A673 (cell line): ENCODE data around the gene AGMAT. TPM values are rescaled to one million over a fixed set of nuclear protein-coding genes. Genes with fewer than 3 reads are reported as not detected.

ENCODE experiments used
- BruUV-seq: library from RNA; stranded (reverse); fragments of 400-500 nt; replicated peaks from 2 replicates; lab custom pipeline; 2021; lab: Mats Ljungman, UMichigan
- CTCF ChIA-PET: fragments of 300-600 bp; sonication (Branson Sonifier 250); formaldehyde crosslinking; loops from one replicate; lab custom pipeline; 2022; ENCODE audit warnings: antibody characterized with exemption; lab: Charles Lee
- POLR2A ChIA-PET: fragments of 300-600 bp; sonication (Branson Sonifier 250); formaldehyde crosslinking; loops from one replicate; lab custom pipeline; 2022; ENCODE audit warnings: antibody characterized with exemption; ENCODE audit not compliant: low non-redundant PET; lab: Charles Lee
- DNase-seq: peaks from one replicate; pipeline ENCODE4 v3.0.0-alpha.2; 2015; ENCODE audit warnings: low spot score
- H3K27ac ChIP-seq: fragments of 200-600 bp; sonication (generic); 2 replicates; pipeline ENCODE4 v1.5.1; 2016; ENCODE audit warnings: mixed run types, low read depth, mild to moderate bottlenecking, mixed read lengths, antibody characterized with exemption, low read length; ENCODE audit not compliant: poor library complexity, severe bottlenecking
- H3K27me3 ChIP-seq: fragments of 200-600 bp; sonication (generic); replicated peaks from 2 replicates; pipeline ENCODE4 v1.6.1; 2017; ENCODE audit warnings: mixed run types, low read depth, mild to moderate bottlenecking, mixed read lengths, antibody characterized with exemption, low read length; ENCODE audit not compliant: insufficient read depth, poor library complexity
- H3K36me3 ChIP-seq: fragments of 200-600 bp; sonication (generic); 2 replicates; pipeline ENCODE4 v1.6.1; 2016; ENCODE audit warnings: mixed run types, mild to moderate bottlenecking, mixed read lengths, antibody characterized with exemption, low read length; ENCODE audit not compliant: insufficient read depth, poor library complexity, severe bottlenecking
- H3K4me1 ChIP-seq: fragments of 200-600 bp; sonication (generic); 2 replicates; pipeline ENCODE4 v1.6.1; 2017; ENCODE audit warnings: mixed run types, mild to moderate bottlenecking, mixed read lengths, antibody characterized with exemption, low read length; ENCODE audit not compliant: insufficient read depth, poor library complexity, severe bottlenecking
- H3K4me3 ChIP-seq: fragments of 200-600 bp; sonication (generic); 2 replicates; pipeline ENCODE4 v1.5.1; 2016; ENCODE audit warnings: low read depth, mixed run types, mild to moderate bottlenecking, mixed read lengths, low read length; ENCODE audit not compliant: poor library complexity, severe bottlenecking
- H3K9me3 ChIP-seq: fragments of 200-600 bp; sonication (generic); 2 replicates; pipeline ENCODE4 v1.6.1; 2016; ENCODE audit warnings: mixed run types, low read depth, mild to moderate bottlenecking, mixed read lengths, antibody characterized with exemption, low read length; ENCODE audit not compliant: poor library complexity, severe bottlenecking
- CTCF ChIP-seq: fragments of 300-800, 200-600 bp; sonication (generic); conservative IDR thresholded peaks from 2 replicates; pipeline ENCODE4 v1.5.1; 2017; ENCODE audit warnings: low read depth, mild to moderate bottlenecking, antibody characterized with exemption, low read length, moderate library complexity, mixed read lengths
- EZH2 ChIP-seq: fragments of 200-600 bp; sonication (generic); IDR thresholded peaks from 2 replicates; pipeline ENCODE4 v1.6.1; 2017; ENCODE audit warnings: borderline replicate concordance, low read depth, mild to moderate bottlenecking, mixed read lengths, antibody characterized with exemption, low read length; ENCODE audit not compliant: poor library complexity, severe bottlenecking
- intact Hi-C: fragments of 100-400 bp; cut with micrococcal nuclease; formaldehyde crosslinking; loops from one replicate; pipeline ENCODE4 v1.10.0; 2022; ENCODE audit not compliant: unreplicated experiment
- total RNA-seq: library from RNA; stranded (reverse); gene quantifications from 2 replicates; pipeline ENCODE4 v1.2.3, GENCODE V29; 2021

Gene AGMAT
- total RNA-seq, 1 experiment from 2014 or later: 0.11 TPM

DNA sequence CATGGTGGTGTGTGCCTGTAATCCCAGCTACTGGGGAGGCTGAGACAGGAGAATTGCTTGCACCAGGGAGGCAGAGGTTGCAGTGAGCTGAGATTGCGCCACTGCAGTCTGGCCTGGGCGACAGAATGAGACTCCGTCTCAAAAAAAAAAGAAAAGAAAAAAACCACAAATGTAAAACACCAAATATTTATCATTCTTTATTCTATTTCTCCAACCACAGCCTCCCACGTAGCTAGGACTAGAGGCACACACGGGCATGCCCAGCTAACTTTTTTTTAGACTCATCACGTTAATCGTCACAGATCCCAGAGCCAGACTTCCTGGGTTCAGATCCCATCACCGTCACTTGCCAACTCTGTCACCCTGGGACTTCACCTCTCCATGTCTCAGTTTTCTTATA lies 44.7 kb downstream of the AGMAT start:
- H3K9me3 ChIP-seq: no peaks in the 10 kb centered on the region
- no TSS peak for BruUV-seq
- H3K4me1 ChIP-seq: no peaks in the 10 kb centered on the region
- no peak for DNase-seq
- POLR2A ChIA-PET: no interaction called here
- no peaks in the 10 kb centered on the region for H3K27me3 ChIP-seq
- H3K4me3 ChIP-seq: no peak overlapping the region
- TF ChIP-seq CTCF (no peak), EZH2 (no peak)
- CTCF ChIA-PET: no interaction called here
- no peak overlapping the region for H3K27ac ChIP-seq
- peaks cover 36% of the 10 kb centered on the region for H3K36me3 ChIP-seq
- intact Hi-C loops: no loop called here

- Histone ChIP-seq H3K27me3 (no peaks in the 10 kb centered on the region), H3K36me3 (peaks cover 28% of the 10 kb centered on the region), H3K27ac (no peak overlapping the region), H3K4me1 (no peaks in the 10 kb centered on the region), H3K9me3 (no peaks in the 10 kb centered on the region), H3K4me3 (no peak overlapping the region)
- no peak for DNase-seq
- BruUV-seq: no TSS peak
- ChIA-PET POLR2A (no interaction called here), CTCF (no interaction called here)
- intact Hi-C loops: no loop called here
- TF ChIP-seq EZH2 (no peak), CTCF (no peak)
These were observed 46.1 kb downstream of the AGMAT start for GRCh38 chr1:15538771-15539170.

DNA sequence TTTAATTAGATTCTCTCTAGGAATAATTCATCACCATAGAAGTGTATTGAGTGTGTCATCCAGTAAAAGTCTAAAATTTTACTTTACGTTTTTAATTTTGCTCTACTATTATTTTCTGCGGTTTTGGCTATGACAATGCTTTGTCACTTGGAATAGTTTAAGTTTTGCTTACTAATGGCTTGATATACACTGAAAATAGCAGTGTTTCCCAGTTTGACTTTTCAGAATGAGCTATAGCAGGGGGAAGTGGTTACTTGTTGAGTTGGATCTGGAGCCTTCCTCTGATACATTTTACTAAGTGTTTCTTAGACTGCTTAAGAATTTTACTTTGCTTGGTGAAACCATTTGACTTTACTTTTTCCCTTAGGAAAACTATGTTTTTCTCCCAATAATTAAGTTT lies 53.2 kb downstream of the AGMAT start:
- CTCF ChIA-PET: no interaction called here
- DNase-seq: no peak
- POLR2A ChIA-PET: no interaction called here

More for the DNA sequence above, 53.2 kb downstream of the AGMAT start:
- no TSS peak for BruUV-seq
- TF ChIP-seq CTCF: no peak
- TF ChIP-seq EZH2: no peak
- peaks cover 4% of the 10 kb centered on the region for H3K36me3 ChIP-seq
- H3K27me3 ChIP-seq: no peaks in the 10 kb centered on the region
- H3K4me1 ChIP-seq: peaks cover 7% of the 10 kb centered on the region
- no peak overlapping the region for H3K27ac ChIP-seq
- intact Hi-C loops: no loop called here
- H3K9me3 ChIP-seq: no peaks in the 10 kb centered on the region
- H3K4me3 ChIP-seq: no peak overlapping the region
